Kidney (tissue), 14 donors: ENCODE results near the gene RIN1. TPM values are rescaled to one million over a fixed set of nuclear protein-coding genes. Genes with fewer than 3 reads are reported as not detected.

Source experiments
- DNase-seq, 5 donors: peaks; one replicate each; pipeline ENCODE4 v3.0.0-alpha.2; 2013 to 2020
- FAIRE-seq: peaks from 2 replicates; lab custom pipeline; 2012; peaks lifted over from hg19 to GRCh38; lab: Jason Lieb, UNC
- H3K27ac ChIP-seq, 2 donors: one replicate each; pipeline ENCODE4 v1.7.0; 2013; ENCODE audit warnings: low read depth in 2 of 2, low read length in 2 of 2, inconsistent platforms in 1 of 2
- H3K27me3 ChIP-seq: one replicate; pipeline ENCODE4 v1.7.1; 2013; ENCODE audit warnings: low read length, inconsistent platforms; ENCODE audit not compliant: control insufficient read depth, insufficient read depth
- H3K36me3 ChIP-seq, 3 donors: one replicate each; pipeline versions ENCODE4 v1.7.0 to v1.7.1; 2013; ENCODE audit warnings: low read length in 3 of 3, control low read depth in 1 of 3, inconsistent platforms in 1 of 3; ENCODE audit not compliant: insufficient read depth in 3 of 3, control insufficient read depth in 2 of 3
- H3K4me1 ChIP-seq, 3 donors: one replicate each; pipeline versions ENCODE4 v1.7.0 to v1.7.1; 2013; ENCODE audit warnings: low read length in 3 of 3, inconsistent platforms in 1 of 3, low read depth in 1 of 3; ENCODE audit not compliant: control insufficient read depth in 2 of 3, insufficient read depth in 2 of 3
- H3K4me3 ChIP-seq, 3 donors: one replicate each; pipeline versions ENCODE4 v1.7.0 to v1.8.1; 2013; ENCODE audit warnings: low read length in 3 of 3, control low read depth in 1 of 3, inconsistent platforms in 1 of 3
- H3K9ac ChIP-seq, 3 donors: one replicate each; pipeline versions ENCODE4 v1.7.0 to v1.7.1; 2013; ENCODE audit warnings: low read length in 3 of 3, control low read depth in 1 of 3, inconsistent platforms in 1 of 3
- H3K9me3 ChIP-seq, 3 donors: one replicate each; pipeline versions ENCODE4 v1.7.0 to v1.7.1; 2013; ENCODE audit warnings: low read length in 3 of 3, control low read depth in 1 of 3, inconsistent platforms in 1 of 3; ENCODE audit not compliant: control insufficient read depth in 2 of 3, insufficient read depth in 1 of 3
- intact Hi-C: fragments of 100-400 bp; cut with DNase I; formaldehyde crosslinking; loops from one replicate; pipeline ENCODE4 v1.11.1; 2022
- polyA plus RNA-seq: library from polyadenylated mRNA; stranded (reverse); fragments of 350-450 nt; fragmentation: Illumina TruSeq; extraction: RNeasy Lipid Tissue Mini Kit (QIAGEN cat#74804); gene quantifications from one replicate; pipeline ENCODE4 v1.2.3, GENCODE V29; 2014; ENCODE audit warnings: low read depth, low replicate concordance; ENCODE audit not compliant: insufficient read depth
- total RNA-seq: library from RNA; stranded (reverse); fragmentation: NEBNext Ultra II Directional; extraction: Animal tissue kit (Norgen Biotek cat#: 25700); gene quantifications from one replicate; pipeline ENCODE4 v1.2.1, GENCODE V29; 2021
- TF ChIP-seq, protein P1 (sequence below): IDR thresholded peaks from 3 replicates; pipeline ENCODE4 v1.5.1; 2012; ENCODE audit warnings: mild to moderate bottlenecking, moderate library complexity, borderline replicate concordance; ENCODE audit not compliant: insufficient read depth; ENCODE audit errors: extremely low read depth
- donor health status: control.
- donor health status: control.
- donor health status: control.
- donor health status: control.
- donor health status: control.
- donor health status: DM: yes; HTN: yes; CAD: no.
- donor health status: Normal renal cell carcinoma (clear cell type).

RIN1 gene
- total and polyA plus RNA-seq, 2 donors from 2014 or later, result 2.3 to 9.2 TPM

GRCh38 chr11:66347425-66348276 is 11.4 kb upstream of the RIN1 start, which contains the start of gene B4GAT1:
Gene B4GAT1, minus strand, starts transcription at chr11:66347629. Its CDS starts 84 bp downstream, at chr11:66347545.
- H3K36me3 ChIP-seq, result no peaks in the 10 kb centered on the region
- H3K27me3 ChIP-seq, result no peaks in the 10 kb centered on the region
- FAIRE-seq (no peak), DNase-seq (peak; percentile 90 to 96 (median 95))
- H3K27ac ChIP-seq, result peak within 1 kb of the TSS; percentile 89 to 90
- TF ChIP-seq, protein P1, sequence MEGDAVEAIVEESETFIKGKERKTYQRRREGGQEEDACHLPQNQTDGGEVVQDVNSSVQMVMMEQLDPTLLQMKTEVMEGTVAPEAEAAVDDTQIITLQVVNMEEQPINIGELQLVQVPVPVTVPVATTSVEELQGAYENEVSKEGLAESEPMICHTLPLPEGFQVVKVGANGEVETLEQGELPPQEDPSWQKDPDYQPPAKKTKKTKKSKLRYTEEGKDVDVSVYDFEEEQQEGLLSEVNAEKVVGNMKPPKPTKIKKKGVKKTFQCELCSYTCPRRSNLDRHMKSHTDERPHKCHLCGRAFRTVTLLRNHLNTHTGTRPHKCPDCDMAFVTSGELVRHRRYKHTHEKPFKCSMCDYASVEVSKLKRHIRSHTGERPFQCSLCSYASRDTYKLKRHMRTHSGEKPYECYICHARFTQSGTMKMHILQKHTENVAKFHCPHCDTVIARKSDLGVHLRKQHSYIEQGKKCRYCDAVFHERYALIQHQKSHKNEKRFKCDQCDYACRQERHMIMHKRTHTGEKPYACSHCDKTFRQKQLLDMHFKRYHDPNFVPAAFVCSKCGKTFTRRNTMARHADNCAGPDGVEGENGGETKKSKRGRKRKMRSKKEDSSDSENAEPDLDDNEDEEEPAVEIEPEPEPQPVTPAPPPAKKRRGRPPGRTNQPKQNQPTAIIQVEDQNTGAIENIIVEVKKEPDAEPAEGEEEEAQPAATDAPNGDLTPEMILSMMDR, result no peak
- peak within 1 kb of the TSS; percentile 92 to 97 (median 92) for H3K9ac ChIP-seq
- H3K4me3 ChIP-seq, result peak within 1 kb of the TSS; percentile 93 to 97 (median 95)
- peaks cover 0 to 27% (median 22%) of the 10 kb centered on the region in 3 donors for H3K4me1 ChIP-seq
- intact Hi-C loops, result no loop called here
- H3K9me3 ChIP-seq, result no peaks in the 10 kb centered on the region

- no peaks in the 10 kb centered on the region for H3K9me3 ChIP-seq
- intact Hi-C loops, result no loop called here
- H3K36me3 ChIP-seq, result peaks cover 0 to 3% (median 2%) of the 10 kb centered on the region in 3 donors
- H3K9ac ChIP-seq, result peak overlapping the region; percentile 80 to 97 (median 92)
- no peaks in the 10 kb centered on the region for H3K27me3 ChIP-seq
- TF ChIP-seq, protein P1, result no peak
- FAIRE-seq (no peak), DNase-seq (peak in 4 of 5 donors; percentile 21 to 79 (median 60))
- H3K4me3 ChIP-seq, result peak overlapping the region; percentile 80 to 97 (median 86)
- H3K27ac ChIP-seq, result peak overlapping the region; percentile 80 to 89
- H3K4me1 ChIP-seq, result peaks cover 0 to 27% (median 22%) of the 10 kb centered on the region in 3 donors
These were observed 10.5 kb upstream of the RIN1 start for GRCh38 chr11:66346476-66347424.

- FAIRE-seq (no peak), DNase-seq (no peak)
- H3K27me3 ChIP-seq, result no peaks in the 10 kb centered on the region
- TF ChIP-seq, protein P1, result no peak
- peaks cover 0 to 15% (median 14%) of the 10 kb centered on the region in 3 donors for H3K36me3 ChIP-seq
- intact Hi-C loops, result no loop called here
- peaks cover 0 to 27% (median 22%) of the 10 kb centered on the region in 3 donors for H3K4me1 ChIP-seq
- H3K4me3 ChIP-seq, result peak overlapping the region; percentile 43 to 97 (median 80)
- H3K9ac ChIP-seq, result peak overlapping the region in 2 of 3 donors; percentile 58 to 86
- peak overlapping the region; percentile 20 to 32 for H3K27ac ChIP-seq
- H3K9me3 ChIP-seq, result no peaks in the 10 kb centered on the region
These were observed 9.0 kb upstream of the RIN1 start for GRCh38 chr11:66345316-66345649.
